Stimulated activated CD4-positive, alpha-beta T cell treated with anti-CD3 and anti-CD28 coated beads, Interleukin-2, amount 100 ng/mL, for 4 hours (primary cell): ENCODE results near the gene VLDLR.
"Not testable (repeated sequence)": the region's sequence is repeated elsewhere in the genome, so short reads cannot be mapped to it uniquely, and the experiment has no call there.

Experiments
- DNase-seq: peaks from one replicate; pipeline ENCODE4 v3.0.0-alpha.2; 2020; ENCODE audit warnings: low read depth

Gene VLDLR

GRCh38 chr9:2663461-2664173, 42.0 kb downstream of the VLDLR start:
- no peak for DNase-seq

DNA sequence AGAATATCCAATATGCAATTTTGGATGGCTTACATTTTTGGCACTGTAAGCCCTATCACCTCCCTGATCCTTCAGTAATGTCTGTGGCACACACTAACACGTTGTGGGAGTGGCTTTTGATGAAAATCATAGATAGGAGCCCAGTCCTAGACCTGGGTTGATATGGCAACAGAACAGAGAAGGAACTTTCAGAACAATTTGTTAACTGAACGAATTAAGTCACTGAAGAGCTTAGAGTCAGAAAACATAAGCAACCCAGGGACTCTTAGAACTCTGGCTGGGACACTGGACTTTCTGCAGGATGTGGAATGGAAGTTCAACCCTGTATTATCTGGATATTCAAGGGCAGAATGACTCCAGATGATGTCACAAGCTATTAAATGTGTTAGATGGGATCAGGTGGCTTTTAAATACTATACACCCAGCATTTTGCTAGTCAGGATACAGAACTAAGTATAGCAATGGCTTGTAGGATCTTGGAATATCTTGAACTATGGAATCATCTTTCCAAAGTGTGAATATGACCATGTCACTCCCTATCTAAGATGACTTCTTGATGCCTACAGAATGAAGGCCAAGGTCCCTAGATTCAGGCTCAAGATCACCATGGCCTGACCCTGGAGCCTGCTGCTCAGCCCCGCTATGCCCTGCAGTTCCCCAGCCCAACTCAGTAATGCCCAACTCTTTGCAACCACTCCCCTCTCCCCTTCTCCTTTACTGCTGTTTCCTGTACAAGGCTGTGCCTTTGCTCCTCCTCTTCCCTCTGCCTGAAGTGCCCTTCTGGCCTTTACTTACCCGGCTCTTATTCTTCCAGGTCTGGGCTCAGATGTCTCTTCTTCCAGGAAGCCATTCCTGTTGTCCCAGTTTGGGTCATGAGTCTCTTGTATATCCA, 42.8 kb downstream of the VLDLR start:
- no peak for DNase-seq

- DNase-seq = no peak
These were observed 45.0 kb downstream of the VLDLR start for GRCh38 chr9:2666569-2666968.

DNA sequence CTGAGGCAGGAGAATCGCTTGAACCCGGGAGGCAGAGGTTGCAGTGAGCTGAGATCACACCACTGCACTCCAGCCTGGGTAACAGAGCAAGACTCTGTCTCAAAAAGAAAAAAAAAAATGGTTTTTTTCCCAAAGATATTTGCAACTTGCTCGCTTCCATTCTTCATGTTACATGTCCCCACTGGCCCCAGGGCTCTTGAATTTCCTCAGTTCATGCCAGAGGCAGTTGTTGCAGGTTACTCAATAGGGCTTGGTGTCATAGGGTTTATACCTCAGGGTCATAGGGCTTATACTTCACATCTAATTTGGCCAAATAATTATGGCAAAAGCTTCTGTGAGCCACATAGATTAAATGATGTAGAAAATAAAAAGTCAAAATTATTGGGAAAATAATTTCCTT, 51.6 kb downstream of the VLDLR start:
- no peak for DNase-seq

GRCh38 chr9:2674141-2674824, 52.7 kb downstream of the VLDLR start:
- no peak for DNase-seq

DNA sequence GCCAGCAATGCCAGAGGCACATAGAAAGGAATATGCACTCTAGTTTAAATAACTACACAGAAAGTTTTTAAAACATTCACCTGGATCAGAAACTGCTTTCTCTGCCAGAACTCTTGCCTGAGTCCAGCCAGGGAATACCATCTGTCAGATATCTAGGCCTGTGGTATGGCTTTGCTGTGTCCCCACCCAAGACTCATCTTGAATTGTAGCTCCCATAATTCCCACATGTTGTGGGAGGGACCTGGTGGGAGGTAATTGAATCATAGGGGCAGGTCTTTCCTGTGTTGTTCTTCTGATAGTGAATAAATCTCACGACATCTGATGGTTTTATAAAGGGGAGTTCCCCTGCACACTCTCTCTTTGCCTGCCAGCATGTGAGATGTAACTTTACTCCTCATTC, 54.2 kb downstream of the VLDLR start:
- DNase-seq = no peak

GRCh38 chr9:2676466-2676865, 54.9 kb downstream of the VLDLR start:
- DNase-seq = no peak

GRCh38 chr9:2677915-2678889, 56.6 kb downstream of the VLDLR start:
- DNase-seq = no peak

- DNase-seq = no peak
These were observed 57.4 kb downstream of the VLDLR start for GRCh38 chr9:2679011-2679410.

DNA sequence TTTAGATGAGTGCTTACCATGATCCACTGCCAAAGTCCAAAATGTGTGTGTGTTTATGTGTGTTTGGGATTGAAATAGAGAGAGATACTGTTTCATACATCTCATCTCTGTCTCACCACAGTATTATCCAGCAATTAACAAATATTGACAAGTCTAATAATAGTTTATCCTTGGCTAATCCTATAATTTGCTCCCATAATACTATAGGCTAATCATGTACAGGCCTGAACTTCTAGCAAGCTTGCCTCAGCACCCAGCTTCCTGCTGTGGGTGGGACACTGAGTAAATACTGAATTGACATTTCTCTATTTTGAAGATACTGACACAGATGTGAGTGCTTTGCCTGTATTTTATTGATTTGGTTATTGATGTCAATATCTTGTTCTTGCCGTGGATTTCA, 60.4 kb downstream of the VLDLR start:
- no peak for DNase-seq

DNA sequence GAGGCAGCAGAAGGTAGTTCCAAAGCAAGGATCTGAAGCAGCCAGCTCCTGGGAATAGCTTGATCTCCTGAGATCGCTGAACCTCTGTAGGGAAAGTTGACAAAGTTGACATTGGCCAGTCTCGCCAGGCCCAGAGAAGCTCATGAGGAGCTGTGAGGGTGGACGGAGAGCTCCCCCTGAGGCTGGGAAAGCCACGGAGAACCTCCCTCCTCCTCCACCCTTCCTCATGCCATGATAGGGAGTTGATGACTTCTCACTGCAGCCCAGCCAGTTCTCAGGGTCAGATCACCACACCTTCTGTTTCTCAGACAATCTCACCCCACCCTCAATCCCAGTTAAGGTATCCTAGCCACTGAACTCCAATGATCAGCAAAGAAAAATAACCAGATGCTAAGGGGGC, 65.3 kb downstream of the VLDLR start:
- DNase-seq = no peak

- DNase-seq = no peak
These were observed 67.0 kb downstream of the VLDLR start for GRCh38 chr9:2688636-2689035.

DNA sequence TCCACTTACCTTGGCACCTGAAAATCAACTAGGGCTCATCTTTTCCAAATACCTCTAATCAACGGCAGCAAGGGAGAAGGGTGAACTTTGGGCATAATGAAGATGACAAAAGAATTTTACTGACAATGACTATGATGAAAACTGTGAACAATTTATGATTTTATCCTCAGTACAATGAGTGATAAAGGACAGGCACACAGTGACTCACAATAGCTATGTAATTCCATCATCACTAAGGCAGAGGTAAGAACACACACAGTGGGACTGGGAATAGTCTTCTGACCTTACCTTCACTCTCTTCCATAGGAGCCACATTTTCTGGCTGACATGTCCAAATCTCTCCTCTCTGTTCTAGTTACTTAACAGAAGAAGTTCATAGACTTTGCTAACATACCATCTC, 69.6 kb downstream of the VLDLR start:
- DNase-seq = no peak

DNA sequence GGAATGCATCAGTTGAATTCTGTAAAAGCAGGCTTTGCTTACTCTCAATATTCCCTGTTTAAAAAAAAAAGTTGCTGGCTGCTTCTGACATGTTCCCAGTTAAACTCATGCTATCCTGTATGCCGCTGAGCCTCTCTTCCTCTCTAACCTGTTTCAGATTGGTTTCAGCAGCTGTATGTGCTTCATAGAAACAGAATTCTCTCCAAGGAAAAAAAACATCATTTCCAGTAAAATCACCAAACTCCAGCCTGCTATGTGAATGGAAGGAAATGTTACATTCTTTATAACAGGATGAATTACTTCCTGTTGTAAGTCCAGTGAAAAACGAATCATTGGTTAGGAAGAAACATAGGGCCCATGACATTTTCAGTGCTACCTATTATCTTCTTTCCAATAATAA, 70.0 kb downstream of the VLDLR start:
- no peak for DNase-seq

- DNase-seq = no peak
These were observed 71.5 kb downstream of the VLDLR start for GRCh38 chr9:2693056-2693455.

DNA sequence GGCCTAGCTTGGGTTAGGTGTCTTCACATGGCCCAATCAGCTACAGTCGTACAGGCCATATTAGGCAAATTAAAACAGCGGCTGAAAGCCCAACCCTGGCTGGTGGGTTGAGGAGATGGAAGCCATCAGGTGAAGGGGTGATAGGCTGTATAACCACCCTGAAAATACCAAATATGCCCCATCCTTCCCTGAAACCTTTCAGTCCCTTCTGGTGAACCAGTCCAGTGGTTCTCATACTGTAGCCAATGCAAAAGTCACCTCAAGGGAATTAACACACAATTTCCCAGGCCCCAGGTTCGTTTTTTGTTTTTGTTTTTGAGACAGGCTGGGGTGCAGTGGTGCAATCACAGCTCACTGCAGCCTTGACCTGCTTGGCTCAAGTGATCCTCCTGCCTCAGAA, 75.9 kb downstream of the VLDLR start:
- DNase-seq = no peak

DNA sequence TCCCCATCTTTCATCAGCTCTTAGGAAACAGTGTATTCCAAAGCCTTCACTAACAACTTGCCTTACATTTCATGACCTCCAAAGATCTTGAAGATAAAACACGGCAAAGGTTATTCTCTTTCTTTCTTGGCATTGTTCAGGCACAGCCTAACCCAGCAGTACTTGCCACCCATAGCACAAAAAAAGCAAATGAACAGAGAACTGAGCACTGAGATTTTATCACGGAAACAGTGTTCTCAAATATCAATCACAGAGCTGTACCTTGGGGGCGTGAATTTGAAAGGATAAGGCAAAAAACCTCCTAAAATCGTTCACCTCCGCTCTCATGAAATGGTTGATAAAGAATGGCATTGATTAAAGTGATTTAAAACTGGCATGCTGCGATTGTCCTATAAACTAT, 78.8 kb downstream of the VLDLR start:
- DNase-seq = no peak

GRCh38 chr9:2700909-2701550, 79.4 kb downstream of the VLDLR start:
- DNase-seq = no peak

DNA sequence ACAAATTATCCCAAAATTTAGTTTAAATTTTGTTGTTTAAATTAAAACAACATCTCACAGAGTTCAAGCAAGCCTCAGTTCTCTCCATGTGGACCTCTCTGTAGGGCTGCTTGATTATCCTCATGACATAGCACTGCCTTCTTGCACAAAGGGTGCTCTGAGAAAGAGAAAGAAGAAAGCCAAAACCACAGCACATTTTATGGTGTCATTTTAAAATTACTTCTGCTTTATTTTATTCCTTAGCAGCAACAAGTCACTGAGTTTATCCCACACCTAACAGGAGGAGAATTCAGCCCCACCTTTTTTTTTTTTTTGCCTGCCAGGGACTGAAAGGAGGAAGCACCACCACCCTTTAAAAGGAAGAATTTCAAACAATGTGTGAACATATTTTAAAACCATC, 82.9 kb downstream of the VLDLR start:
- no peak for DNase-seq

DNA sequence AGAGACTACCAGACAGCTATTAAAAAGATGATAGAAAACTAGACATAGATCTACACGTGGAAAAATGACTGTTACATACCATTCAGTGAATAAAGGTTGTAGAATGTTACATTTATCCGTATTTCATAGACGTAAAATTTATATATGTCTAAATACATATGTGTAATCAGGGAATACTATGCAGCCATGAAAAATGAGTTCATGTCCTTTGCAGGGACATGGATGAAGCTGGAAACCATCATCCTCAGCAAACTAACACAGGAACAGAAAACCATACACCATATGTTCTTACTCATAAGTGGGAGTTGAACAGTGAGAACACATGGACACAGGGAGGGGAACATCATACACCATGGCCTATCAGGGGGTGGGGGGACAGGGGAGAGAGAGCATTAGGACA, 85.7 kb downstream of the VLDLR start:
- not testable (repeated sequence) for DNase-seq
